Measurements from ENCODE around the gene TENM4.

Gene TENM4

GRCh38 chr11:78909386-78909785 lies 531.4 kb downstream of the TENM4 start:
- TF ChIP-seq TEAD4 (IDR thresholded peaks at IDR 0.05) (no peak), CEBPB (IDR thresholded peaks at IDR 0.05) (no peak)

- TF ChIP-seq EP300 (IDR thresholded peaks at IDR 0.05; ENCODE audit: borderline replicate concordance) (no peak), TAF1 (IDR thresholded peaks at IDR 0.05; ENCODE audit: low read depth) (no peak), TCF12 (IDR thresholded peaks at IDR 0.05; ENCODE audit: low read depth) (no peak), TEAD4 (IDR thresholded peaks at IDR 0.05) (no peak), CEBPB (IDR thresholded peaks at IDR 0.05) (no peak), ZBTB7A (IDR thresholded peaks at IDR 0.05; ENCODE audit: low read depth) (no peak), FOXM1 (IDR thresholded peaks at IDR 0.05; ENCODE audit: borderline replicate concordance, low read depth) (no peak), MAX (IDR thresholded peaks at IDR 0.05) (no peak)
- TF ChIP-seq, protein P1, sequence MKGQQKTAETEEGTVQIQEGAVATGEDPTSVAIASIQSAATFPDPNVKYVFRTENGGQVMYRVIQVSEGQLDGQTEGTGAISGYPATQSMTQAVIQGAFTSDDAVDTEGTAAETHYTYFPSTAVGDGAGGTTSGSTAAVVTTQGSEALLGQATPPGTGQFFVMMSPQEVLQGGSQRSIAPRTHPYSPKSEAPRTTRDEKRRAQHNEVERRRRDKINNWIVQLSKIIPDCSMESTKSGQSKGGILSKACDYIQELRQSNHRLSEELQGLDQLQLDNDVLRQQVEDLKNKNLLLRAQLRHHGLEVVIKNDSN (IDR thresholded peaks at IDR 0.05), result no peak
Measured at GRCh38 chr11:78907636-78908035, 533.2 kb downstream of the TENM4 start.

DNA sequence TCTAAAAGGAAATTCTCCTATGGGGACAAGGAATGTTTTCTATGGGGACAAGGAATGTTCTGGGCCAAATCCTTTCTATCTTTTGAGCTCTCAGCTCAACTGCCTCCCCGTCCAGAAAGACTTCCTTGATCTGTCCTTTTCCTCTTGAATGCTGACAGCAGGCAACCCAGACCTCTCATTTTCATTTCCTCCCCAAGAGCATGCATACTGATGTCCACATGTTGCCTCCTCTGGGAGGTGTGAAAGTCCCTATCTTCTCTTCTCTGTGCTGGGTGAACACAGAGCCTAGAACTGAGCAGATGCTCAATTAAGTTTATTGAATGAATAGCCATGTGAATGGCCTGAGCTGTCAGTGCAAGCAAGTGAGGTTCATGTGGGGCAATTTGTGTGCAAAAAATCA lies 534.3 kb downstream of the TENM4 start:
- no peak for TF ChIP-seq NFIC (IDR thresholded peaks at IDR 0.05)
- TF ChIP-seq TAF1 (IDR thresholded peaks at IDR 0.05; ENCODE audit: low read depth), result no peak
- no peak for TF ChIP-seq FOXM1 (IDR thresholded peaks at IDR 0.05; ENCODE audit: borderline replicate concordance, low read depth)
- TF ChIP-seq CREB1 (IDR thresholded peaks at IDR 0.05; ENCODE audit: low read depth), result no peak
- TF ChIP-seq TEAD4 (IDR thresholded peaks at IDR 0.05), result no peak
- no peak for TF ChIP-seq YY1 (IDR thresholded peaks at IDR 0.05; ENCODE audit: low read depth)
- no peak for TF ChIP-seq TCF12 (IDR thresholded peaks at IDR 0.05; ENCODE audit: low read depth)
- TF ChIP-seq MAX (IDR thresholded peaks at IDR 0.05), result no peak

GRCh38 chr11:78905756-78906155 lies 535.1 kb downstream of the TENM4 start:
- no peak for TF ChIP-seq YY1 (IDR thresholded peaks at IDR 0.05; ENCODE audit: low read depth)
- no peak for TF ChIP-seq NFIC (IDR thresholded peaks at IDR 0.05)
- TF ChIP-seq, protein P1 (IDR thresholded peaks at IDR 0.05), result no peak
- TF ChIP-seq, protein P2, sequence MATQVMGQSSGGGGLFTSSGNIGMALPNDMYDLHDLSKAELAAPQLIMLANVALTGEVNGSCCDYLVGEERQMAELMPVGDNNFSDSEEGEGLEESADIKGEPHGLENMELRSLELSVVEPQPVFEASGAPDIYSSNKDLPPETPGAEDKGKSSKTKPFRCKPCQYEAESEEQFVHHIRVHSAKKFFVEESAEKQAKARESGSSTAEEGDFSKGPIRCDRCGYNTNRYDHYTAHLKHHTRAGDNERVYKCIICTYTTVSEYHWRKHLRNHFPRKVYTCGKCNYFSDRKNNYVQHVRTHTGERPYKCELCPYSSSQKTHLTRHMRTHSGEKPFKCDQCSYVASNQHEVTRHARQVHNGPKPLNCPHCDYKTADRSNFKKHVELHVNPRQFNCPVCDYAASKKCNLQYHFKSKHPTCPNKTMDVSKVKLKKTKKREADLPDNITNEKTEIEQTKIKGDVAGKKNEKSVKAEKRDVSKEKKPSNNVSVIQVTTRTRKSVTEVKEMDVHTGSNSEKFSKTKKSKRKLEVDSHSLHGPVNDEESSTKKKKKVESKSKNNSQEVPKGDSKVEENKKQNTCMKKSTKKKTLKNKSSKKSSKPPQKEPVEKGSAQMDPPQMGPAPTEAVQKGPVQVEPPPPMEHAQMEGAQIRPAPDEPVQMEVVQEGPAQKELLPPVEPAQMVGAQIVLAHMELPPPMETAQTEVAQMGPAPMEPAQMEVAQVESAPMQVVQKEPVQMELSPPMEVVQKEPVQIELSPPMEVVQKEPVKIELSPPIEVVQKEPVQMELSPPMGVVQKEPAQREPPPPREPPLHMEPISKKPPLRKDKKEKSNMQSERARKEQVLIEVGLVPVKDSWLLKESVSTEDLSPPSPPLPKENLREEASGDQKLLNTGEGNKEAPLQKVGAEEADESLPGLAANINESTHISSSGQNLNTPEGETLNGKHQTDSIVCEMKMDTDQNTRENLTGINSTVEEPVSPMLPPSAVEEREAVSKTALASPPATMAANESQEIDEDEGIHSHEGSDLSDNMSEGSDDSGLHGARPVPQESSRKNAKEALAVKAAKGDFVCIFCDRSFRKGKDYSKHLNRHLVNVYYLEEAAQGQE (IDR thresholded peaks at IDR 0.05; ENCODE audit: low read depth), result no peak
- TF ChIP-seq CREB1 (IDR thresholded peaks at IDR 0.05; ENCODE audit: low read depth), result no peak
- no peak for TF ChIP-seq MAX (IDR thresholded peaks at IDR 0.05)
- no peak for TF ChIP-seq TEAD4 (IDR thresholded peaks at IDR 0.05)
- no peak for TF ChIP-seq FOXM1 (IDR thresholded peaks at IDR 0.05; ENCODE audit: borderline replicate concordance, low read depth)
- no peak for TF ChIP-seq TCF12 (IDR thresholded peaks at IDR 0.05; ENCODE audit: low read depth)
- TF ChIP-seq CEBPB (IDR thresholded peaks at IDR 0.05), result no peak
- TF ChIP-seq EGR1 (IDR thresholded peaks at IDR 0.05), result no peak
- TF ChIP-seq RAD21 (IDR thresholded peaks at IDR 0.05; ENCODE audit: low read depth), result no peak
- TF ChIP-seq TAF1 (IDR thresholded peaks at IDR 0.05; ENCODE audit: low read depth), result no peak
- TF ChIP-seq EP300 (IDR thresholded peaks at IDR 0.05; ENCODE audit: borderline replicate concordance), result no peak
- no peak for TF ChIP-seq ZBTB7A (IDR thresholded peaks at IDR 0.05; ENCODE audit: low read depth)

- TF ChIP-seq NFIC (IDR thresholded peaks at IDR 0.05), result no peak
- TF ChIP-seq YY1 (IDR thresholded peaks at IDR 0.05; ENCODE audit: low read depth), result no peak
- no peak for TF ChIP-seq TCF12 (IDR thresholded peaks at IDR 0.05; ENCODE audit: low read depth)
- TF ChIP-seq EP300 (IDR thresholded peaks at IDR 0.05; ENCODE audit: borderline replicate concordance), result no peak
- no peak for TF ChIP-seq CREB1 (IDR thresholded peaks at IDR 0.05; ENCODE audit: low read depth)
- TF ChIP-seq TEAD4 (IDR thresholded peaks at IDR 0.05), result no peak
- no peak for TF ChIP-seq EGR1 (IDR thresholded peaks at IDR 0.05)
- no peak for TF ChIP-seq CEBPB (IDR thresholded peaks at IDR 0.05)
- no peak for TF ChIP-seq ZBTB7A (IDR thresholded peaks at IDR 0.05; ENCODE audit: low read depth)
- no peak for TF ChIP-seq RAD21 (IDR thresholded peaks at IDR 0.05; ENCODE audit: low read depth)
Measured at GRCh38 chr11:78902771-78903507, 537.9 kb downstream of the TENM4 start.

DNA sequence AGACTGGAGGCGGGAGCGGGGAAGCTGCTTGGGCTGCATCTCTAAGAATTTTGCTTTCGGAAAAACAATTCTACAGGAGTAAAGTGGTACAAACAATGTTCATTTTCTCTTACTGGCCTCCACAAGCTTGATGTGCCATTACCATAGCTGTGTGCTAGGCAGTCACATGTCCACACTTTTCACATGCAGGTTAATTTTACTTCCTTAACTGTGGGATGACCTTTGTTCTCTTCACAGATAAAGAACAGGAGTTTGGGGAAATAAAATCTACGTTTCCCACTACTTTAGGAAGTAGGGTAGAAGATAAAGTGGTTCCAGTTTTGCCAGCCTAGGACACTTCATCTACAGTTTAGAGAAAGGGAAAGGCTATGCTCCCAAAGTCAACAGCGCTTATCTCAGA lies 539.0 kb downstream of the TENM4 start:
- TF ChIP-seq TCF12 (IDR thresholded peaks at IDR 0.05; ENCODE audit: low read depth), result no peak
- TF ChIP-seq YY1 (IDR thresholded peaks at IDR 0.05; ENCODE audit: low read depth), result no peak
- TF ChIP-seq RAD21 (IDR thresholded peaks at IDR 0.05; ENCODE audit: low read depth), result no peak
- TF ChIP-seq ZBTB7A (IDR thresholded peaks at IDR 0.05; ENCODE audit: low read depth), result no peak
- TF ChIP-seq CREB1 (IDR thresholded peaks at IDR 0.05; ENCODE audit: low read depth), result no peak
- TF ChIP-seq, protein P2 (IDR thresholded peaks at IDR 0.05; ENCODE audit: low read depth), result no peak
- no peak for TF ChIP-seq TEAD4 (IDR thresholded peaks at IDR 0.05)

Data from Ishikawa (cell line).